Inflammatory macrophage treated with lipopolysaccharide for 1 hour (primary cell): ENCODE data around the gene NUMA1.

Source experiments
- DNase-seq, 2 donors: peaks; one replicate each; pipeline ENCODE4 v3.0.0-alpha.2; 2020 to 2022

NUMA1 gene

DNA sequence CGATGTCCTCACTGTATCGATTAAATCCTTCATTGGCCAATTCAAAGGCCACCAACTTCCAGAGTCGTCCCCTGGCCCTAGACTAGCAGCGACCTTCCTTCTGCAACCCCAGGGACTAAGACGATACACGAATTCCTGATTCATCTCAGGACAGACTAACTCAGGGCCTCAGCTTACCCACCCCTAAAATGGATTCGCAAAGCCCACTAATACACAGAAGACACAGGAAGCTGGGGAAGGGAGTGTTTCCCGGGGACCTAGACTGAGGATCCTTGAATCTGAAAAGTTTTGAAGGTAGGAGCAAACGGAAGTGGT lies 22.2 kb upstream of the NUMA1 start:
- DNase-seq = no peak

DNA sequence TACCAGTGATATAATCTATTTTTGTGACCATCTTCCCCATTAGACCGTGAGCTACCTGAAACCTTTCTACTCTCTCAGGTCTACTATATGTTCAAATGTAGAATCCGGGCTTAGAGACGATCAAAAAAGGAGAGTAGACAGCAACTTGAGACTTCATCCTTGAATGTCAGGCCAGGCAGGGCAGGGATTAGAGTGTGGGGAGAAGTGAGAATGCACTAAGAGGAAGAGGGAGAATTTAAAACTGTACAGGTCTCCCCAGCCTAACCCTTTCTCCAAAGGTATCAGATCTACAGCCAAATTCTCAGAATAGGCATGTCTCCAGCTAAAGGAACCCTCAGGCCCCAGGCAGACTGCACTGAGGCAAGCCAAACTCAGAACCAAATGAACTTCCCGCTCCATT lies 21.8 kb upstream of the NUMA1 start:
- no peak for DNase-seq

DNA sequence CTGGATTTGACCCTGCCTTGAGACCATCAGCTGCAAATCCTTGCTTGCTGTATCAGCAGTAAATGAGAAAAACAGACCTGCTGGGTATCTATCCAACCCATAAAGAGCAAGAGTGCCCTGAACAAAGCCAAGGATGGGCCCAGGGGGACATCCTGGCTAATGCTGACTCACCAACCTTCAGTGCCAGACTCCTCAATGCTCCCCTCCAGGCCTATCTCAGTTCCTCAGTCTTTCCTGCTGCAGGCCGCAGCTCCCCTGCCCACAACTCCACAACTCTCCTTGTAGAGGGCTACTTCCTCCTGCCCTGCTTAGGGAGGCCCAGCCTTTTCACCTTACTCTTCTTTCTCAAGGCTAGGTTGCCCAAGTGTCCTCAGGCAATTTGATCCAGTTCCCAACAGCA lies 20.1 kb upstream of the NUMA1 start:
- peak in 1 of 2 donors; percentile 48 for DNase-seq

DNA sequence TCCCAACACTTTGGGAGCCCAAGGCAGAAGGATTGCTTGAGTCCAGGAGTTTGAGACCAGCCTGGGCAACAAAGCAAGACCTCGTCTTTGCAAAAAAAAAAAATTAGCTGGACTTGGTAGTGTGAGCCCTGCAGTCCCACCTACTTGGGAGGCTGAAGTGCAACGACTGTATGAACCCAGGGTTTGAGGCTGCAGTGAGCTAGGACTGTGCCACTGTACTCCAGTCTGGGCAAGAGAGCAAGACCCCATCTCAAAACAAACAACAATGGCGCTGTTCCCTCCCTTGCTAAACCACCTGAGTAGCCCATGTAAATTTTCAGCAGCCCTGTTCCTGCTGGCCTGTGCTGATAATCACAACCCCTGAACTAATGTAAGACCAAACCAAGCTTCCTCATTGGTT lies 19.7 kb upstream of the NUMA1 start:
- no peak for DNase-seq

DNA sequence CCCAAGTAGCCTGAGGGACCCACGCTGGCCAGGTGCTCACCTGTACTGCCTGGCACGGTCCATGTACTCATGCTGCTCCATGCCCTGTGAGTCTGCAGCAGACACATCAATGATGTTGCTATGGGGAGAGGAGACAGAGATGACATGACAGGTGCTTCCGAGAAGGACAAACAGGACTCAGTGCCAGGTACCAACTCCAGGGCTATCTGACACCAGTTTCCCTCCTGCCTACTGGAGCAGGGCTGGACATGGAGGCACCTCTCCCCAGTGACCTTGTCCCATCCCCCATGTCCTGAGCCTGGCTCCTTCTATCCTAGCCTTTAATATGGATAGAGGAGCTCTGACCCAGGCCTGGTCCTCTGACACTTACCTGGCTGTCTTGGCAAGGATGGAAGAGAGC lies 18.4 kb upstream of the NUMA1 start:
- no peak for DNase-seq

DNA sequence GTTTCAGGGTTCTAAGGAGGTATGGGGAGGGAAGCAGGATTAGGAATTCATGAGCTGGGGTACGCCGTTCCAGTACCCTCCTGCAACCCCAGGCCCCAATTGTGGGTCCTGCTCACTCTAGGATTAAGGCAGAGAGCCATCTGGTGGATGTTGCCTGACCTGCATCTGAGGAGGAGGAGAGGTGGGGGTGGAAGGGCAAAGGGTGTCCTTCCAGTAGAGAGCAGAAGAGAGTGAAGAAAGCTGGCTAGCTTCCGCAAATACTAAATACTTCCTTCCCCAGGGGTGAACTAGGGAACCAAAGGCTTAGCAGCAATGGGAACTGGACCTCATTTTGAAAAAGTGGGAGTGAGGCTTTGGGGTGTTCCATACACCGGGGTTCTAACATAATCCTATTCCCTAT lies 10.9 kb upstream of the NUMA1 start:
- DNase-seq = peak; percentile 82 to 90

DNA sequence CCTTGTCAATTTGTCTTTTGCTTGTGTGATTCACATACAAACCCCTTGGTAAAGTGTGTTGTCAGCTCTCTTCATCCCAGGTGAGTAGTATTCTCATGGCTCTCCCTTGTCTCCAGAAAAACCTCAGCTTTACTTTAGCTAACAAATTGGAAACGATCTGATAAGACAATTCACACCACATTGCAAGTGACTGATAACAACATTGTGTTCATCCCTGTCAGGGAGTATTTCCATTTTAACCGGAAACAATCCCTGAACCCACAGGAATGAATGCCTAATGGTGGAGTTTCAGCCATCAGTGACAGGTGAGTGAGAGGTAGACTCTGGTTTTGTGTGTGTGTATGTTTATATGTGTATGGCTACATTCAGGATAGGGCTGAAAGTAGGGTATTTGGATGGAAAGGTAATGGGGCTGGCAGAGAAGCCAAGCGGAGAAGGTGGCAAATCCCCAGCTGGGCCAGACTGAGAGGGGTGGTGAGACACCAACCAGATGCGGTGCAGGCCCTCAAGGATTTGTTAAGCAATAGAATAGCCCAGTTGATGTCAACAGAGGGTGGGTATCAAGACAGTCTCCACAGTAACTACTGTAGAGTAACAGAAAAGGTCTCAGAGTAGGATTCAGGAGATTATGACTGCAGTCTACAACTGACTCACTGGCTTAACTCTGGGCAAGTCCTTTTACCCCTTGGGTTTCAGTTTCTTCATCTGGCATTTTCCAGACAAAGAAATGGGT lies 7.9 kb upstream of the NUMA1 start:
- no peak for DNase-seq

DNA sequence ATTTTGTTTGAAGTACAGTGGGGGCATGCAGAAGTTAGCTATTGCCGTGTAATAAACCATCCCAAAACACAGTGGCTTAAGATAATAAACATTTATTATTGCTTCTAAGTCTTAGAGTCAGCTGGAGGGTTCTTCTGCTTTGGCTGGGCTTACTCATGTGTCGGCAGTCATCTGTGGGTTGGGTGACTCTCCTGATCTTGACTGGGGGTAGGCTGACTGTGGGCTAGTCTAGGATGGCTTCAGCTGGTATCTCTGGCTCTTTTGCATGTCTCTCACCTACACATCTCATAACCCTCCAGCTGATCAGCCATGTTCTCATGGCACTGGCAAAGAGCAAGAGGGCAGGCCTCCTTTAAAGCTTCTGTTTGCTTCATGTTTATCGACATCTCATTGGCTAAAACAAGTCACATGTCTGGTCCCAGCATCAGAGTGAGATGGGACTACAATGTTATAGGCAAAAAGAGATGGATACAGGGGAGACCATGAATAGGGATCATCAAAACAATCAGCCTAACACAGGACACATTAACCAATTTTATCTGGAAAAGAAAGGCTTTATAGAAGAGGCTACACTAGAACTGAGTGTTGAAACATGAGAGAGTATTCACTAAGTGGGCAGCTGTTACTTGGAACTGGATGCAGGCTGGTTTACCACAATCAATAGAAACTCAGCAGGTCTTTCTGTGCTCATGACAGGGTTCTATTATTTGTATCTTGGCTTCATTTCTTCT lies 5.4 kb upstream of the NUMA1 start:
- DNase-seq = no peak

DNA sequence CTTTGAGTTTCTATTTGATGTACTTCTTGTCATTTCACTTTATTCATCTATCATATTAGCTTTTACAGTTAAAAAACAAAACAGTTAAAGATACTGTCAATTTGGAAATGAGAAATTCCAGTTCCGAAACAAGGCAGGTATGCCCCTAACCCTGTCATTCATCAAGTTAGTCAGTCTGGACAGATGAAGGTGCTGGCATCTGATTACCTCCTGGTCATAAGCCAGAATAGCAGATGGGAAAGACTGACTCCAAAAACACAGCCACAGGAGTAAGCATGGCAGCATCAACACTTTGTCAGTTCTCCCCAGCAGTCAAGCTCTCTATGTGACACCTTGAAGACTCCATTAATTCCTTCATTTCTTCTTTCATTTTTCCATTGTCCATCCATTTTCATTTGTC lies 4.6 kb upstream of the NUMA1 start:
- no peak for DNase-seq

DNA sequence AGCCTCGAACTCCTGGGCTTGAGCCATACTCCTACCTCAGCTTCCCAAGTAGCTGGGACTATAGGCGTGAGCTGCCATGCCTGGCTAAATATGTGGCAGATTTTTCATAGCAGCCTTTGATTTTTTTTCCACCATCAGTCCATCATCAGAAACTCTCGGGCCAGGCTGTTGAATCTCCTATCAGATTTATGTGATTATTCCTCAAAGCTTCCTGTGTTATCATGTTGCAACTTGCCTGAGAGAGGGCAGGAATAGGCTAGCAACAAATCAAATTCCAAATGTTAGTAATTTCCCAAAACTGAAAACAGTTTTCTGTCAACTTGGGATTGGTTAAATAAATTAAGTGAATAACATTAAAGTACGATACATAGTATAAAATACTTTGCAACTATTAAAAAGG lies 3.7 kb upstream of the NUMA1 start:
- no peak for DNase-seq

DNA sequence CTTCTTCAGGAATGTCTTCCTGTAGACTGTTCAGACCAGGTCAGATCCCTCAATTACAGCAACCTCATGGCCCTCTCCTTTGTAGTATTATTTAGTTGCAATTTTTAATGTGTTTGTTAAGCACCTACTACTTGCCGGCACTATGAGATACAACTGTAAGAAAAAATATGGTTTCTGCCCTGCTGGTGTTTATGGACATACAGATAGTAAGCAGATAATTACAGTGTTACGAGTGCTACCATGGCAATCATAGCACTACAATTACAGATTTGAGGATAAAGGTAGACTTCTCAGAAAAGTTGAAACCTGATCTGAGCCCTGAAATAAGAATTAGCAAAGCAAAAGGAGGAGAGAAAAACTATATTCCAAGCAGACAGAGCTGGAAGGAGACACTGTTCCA lies 3.1 kb upstream of the NUMA1 start:
- no peak for DNase-seq

DNA sequence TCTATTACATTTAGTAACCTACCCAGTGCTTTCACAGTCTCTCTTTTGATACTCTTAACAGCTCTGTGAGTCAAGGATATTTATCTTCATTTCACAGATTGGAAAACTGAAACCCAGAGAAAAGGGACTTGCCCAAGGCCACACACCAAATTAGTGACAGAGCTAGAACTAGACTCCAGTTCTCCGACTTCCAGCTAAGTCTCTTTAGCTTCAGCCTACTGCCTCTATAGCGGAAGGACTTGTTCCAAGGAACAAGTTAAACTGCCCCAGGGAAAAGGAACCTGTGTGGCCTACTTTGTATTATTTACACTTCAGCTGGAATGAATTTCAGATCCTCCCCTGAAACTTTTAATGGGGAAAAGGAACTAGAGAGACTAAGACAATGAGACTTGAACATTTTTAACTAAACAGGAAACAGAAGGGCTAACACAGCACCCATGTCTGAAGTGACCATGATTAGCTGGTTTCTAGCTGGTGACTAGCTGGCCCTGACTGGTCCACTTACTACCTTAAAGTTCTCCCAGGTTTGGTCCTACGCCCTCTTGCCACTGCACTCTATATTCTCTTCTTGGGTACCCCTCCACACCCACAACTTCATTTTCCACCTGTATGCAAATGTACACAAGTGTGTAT lies 1.6 kb upstream of the NUMA1 start:
- DNase-seq = no peak

DNA sequence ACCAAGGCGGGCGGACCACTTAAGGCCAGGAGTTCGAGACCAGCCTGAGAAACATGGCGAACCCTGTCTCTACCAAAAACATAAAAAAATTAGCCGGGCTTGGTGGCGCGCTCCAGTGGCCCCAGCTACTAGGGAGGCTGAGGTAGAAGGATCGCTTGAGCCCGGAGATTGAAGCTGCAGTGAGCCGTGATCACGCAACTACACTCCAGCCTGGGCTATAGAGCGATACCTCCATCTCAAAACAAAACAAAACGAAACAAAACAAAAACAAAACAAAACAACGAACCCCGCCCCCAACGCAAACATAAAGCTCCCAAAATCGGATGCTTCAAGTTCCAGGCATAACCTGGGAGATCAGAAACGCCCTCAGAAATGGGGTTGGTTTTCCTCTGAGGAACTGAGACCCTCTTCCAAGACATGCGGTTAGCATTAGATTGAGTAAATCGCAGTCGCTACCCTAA lies 872 bp upstream of the NUMA1 start:
- no peak for DNase-seq

DNA sequence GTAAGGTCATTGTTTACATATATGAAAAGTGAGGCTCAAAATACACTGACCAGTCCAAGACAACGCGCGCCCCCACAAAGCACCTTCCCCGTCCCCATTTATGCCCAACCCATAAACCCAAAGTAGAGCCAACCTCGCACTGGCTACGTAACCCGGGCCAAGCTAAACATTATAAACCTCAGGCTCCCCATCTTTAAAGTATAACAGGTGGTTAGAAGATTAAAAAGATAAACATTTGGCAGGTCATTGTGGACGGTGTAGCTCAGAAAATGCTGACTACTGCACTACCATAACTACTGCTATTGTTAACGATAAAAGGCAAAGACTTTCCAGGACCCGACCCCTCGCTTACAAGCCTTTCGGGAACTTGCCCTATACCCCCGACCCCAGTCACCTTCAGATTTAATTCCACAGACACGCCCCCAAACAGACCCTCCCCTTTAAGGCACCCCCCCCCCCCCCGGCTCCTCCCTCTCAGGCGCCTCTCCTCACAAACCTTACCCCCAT lies 470 bp downstream of the NUMA1 start:
- DNase-seq = no peak

DNA sequence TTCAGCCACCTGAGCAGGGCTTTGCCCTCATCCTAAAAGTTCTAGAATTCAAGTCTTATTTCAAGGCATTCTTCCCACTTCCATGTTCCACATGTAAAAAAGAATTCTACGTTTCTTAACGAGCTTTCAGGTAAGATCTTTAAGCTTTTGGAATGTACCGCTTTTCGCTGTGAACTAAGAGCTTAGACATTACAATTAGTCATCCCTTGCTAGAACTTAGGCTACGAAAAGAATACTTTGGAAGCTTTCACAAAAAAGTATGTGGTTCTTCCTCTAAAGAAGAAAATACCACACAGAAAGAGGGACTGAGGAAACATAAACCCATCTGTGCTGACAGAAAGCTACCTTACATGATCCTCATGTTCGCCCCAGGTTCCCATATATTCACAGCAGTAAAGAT lies 1.9 kb downstream of the NUMA1 start:
- no peak for DNase-seq

DNA sequence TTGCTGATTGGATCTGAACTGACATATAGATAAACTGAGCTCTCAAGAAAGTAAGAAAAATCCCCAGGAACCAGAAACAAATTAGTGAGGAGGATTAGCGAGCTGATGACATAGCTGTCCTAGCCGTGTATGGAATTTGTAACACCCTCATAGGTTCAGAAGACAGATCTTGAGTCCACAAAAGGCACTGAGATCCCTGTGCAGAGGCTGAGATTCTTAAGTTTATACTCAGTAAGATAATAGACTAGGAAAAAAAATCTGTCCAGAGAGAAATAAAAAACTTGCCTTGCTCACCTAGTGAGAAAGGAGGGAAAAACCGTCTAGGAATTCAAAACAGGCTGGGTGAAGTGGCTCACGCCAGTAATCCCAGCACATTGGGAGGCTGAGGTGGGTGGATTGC lies 4.6 kb downstream of the NUMA1 start:
- no peak for DNase-seq

DNA sequence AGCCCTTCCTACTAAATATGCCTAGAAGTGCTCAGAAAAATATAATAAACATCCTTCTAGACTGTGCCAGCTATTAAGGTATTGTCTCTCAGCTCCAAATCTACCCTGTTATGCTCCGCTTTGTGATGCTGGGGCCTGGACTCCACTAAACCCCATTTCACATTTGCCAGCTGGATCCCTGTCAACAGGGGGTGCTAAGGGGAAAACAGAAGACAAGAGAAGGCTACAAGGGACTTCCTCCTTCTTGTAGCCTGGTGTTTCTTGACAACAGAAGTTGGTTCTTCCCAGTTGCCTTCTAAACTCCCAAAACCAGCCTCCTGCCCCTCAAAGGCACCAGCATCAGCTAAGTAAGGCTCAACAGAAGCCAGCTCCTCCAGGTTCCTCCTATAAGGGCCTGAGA lies 5.2 kb downstream of the NUMA1 start:
- peak; percentile 73 to 76 for DNase-seq

DNA sequence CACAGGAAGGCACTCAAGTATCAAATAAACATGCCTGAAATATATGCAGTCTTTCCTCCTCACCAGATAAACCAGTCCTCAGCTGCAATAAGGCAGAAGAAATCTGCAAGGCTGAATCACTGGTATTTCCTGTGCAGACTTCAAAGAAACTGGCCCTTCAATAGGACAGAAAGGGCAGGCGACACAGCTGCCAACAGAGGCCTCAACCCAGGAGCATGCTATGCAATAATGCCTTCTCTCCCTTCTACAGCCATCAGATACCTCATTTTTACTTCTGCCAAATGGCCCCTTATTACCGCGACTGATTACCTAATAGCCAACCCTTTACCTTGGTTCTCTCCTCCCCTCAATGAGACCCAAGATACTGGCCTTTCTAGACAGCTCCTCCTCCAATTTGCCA lies 8.0 kb downstream of the NUMA1 start:
- peak in 1 of 2 donors; percentile 30 for DNase-seq

DNA sequence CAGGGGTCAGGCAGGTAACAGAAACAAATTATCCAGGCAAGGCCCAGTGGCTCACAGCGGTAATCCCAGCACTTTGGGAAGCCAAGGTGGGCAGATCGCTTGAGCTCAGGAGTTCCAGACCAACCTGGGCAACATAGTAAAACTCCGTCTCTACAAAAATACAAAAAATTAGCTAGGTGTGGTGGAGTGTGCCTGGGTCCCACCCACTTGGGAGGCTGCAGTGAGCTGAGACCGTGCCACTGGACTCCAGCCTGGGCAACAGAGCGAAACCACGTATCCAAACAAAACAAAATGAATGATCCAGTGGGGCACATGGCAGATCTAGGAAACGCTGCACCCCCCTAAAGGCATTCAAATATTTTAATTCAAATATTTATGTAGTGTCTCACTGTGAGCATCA lies 9.9 kb downstream of the NUMA1 start:
- DNase-seq = no peak

DNA sequence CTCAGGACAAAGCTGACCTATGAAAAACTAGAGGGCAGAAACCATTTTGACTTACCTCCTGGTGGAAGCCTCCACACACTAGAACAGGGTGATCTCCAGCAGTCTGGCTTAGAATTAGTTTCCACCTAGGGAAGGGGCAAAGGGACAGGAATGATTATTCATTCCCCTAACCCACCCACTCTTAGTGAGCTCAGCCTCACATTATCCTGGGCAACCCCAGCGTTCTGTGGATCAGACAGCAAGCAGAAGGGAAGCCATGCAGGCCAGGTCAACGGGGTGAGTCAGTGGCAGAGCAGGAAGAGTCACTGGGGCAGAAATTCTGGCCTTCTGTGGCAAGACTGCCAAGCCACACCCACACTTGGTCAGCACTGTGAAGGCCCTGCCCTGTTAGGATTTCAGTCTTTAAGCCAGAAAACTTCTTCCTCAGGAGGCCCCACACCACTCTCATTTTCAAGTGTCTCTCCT lies 10.5 kb downstream of the NUMA1 start:
- peak; percentile 91 to 99 for DNase-seq

DNA sequence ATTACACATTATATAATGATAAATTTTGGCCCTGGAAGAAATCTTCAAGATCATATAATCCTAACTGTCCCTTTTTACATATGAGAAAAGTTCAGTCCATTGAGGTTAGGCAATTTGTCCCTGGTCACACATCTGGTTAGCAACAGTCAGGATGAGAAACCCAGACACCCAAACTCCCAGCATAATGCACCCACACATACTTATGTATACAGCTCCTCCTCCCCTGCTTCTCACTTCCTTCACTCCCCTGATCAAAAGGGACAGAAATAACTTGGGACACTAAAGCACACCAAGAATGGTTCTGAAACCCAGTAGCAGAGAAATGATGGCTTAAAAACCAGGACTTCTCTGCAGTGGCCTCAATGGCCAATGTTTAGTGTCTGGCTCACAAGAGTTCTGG lies 11.1 kb downstream of the NUMA1 start:
- DNase-seq = peak; percentile 60 to 72

DNA sequence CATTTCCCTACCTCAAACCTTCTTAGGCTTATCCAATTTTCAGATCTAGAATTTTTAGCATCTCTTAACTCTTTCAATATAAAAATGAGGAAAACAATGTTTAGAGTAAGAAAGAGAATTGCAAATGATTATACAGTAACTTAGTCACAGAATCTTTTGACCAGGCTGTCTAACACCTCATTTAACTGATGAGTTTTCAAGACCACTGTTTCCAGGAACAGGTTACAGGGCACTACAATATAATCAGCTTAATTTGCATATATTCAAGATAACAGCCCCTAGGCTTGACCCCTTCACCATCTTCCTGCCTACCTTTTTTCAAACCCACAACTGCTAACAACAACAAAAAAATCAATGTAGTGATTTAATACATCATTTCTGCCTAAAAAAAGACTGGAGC lies 12.7 kb downstream of the NUMA1 start:
- no peak for DNase-seq

DNA sequence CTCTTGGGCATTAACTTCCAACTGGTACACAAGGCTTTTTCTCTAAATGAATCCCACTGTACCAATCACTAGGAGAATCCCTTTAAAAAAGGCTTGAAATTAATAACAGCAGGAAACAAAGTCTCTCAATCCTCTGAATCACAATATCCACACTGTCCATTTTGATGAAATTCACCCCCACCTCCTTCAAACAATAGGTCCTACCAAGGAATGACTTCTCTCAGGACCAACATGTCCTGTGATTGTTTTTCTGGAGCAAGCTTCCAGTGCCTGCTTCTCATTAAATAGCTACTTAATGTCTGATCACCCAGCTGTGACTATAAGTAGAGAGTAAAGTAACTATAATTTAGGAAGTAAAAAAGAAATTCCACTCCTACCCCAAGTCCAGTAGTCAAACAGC lies 13.1 kb downstream of the NUMA1 start:
- DNase-seq = no peak

DNA sequence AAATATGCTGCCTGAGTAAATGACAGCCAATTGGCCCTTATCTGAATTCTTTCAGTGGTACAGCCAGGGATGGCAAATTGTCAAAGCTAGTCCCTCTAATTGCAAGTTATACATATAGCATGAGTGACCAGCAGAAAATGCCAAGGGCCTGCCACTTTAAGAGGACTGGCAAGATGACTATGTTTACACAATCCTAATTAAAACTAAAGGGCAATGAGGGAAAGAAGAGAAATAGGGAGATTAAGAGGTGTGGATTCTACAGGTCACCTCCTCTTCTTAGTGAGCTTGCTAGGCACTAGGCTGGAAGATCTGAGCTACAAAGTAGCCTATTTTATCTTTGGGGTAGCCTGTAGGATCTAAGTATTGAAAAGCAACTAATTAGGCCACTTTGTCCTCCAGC lies 13.5 kb downstream of the NUMA1 start:
- no peak for DNase-seq
